Cortex of kidney (tissue), 1 donor: ENCODE results near the gene SLC22A2.

Source experiments
- DNase-seq: peaks from one replicate; lab custom pipeline; 2025; lab: John Stamatoyannopoulos, UW

Gene SLC22A2

GRCh38 chr6:160273750-160274149, 15.1 kb upstream of the SLC22A2 start:
- no peak for DNase-seq

- DNase-seq: no peak
Observed at GRCh38 chr6:160273196-160273595, 14.6 kb upstream of the SLC22A2 start.

- no peak for DNase-seq
Observed at GRCh38 chr6:160272707-160273106, 14.1 kb upstream of the SLC22A2 start.

GRCh38 chr6:160270347-160270746, 11.7 kb upstream of the SLC22A2 start:
- DNase-seq: no peak

GRCh38 chr6:160269771-160270170, 11.2 kb upstream of the SLC22A2 start:
- no peak for DNase-seq

- no peak for DNase-seq
Observed at GRCh38 chr6:160269023-160269521, 10.5 kb upstream of the SLC22A2 start.

- no peak for DNase-seq
Observed at GRCh38 chr6:160267102-160267501, 8.5 kb upstream of the SLC22A2 start.

- no peak for DNase-seq
Observed at GRCh38 chr6:160265869-160266476, 7.4 kb upstream of the SLC22A2 start.

- DNase-seq: no peak
Observed at GRCh38 chr6:160264061-160264612, 5.5 kb upstream of the SLC22A2 start.

- DNase-seq: no peak
Observed at GRCh38 chr6:160263196-160263939, 4.7 kb upstream of the SLC22A2 start.

- DNase-seq: no peak
Observed at GRCh38 chr6:160261991-160262680, 3.5 kb upstream of the SLC22A2 start.

GRCh38 chr6:160260803-160261450, 2.3 kb upstream of the SLC22A2 start:
- DNase-seq: no peak

GRCh38 chr6:160260367-160260766, 1.7 kb upstream of the SLC22A2 start:
- DNase-seq: no peak

- no peak for DNase-seq
Observed at GRCh38 chr6:160259598-160259997, 977 bp upstream of the SLC22A2 start.

- DNase-seq: no peak
Observed at GRCh38 chr6:160259143-160259425, 463 bp upstream of the SLC22A2 start.

- DNase-seq: no peak
Observed at GRCh38 chr6:160256445-160256844, 2.2 kb downstream of the SLC22A2 start.

- DNase-seq: no peak
Observed at GRCh38 chr6:160254467-160255312, 3.9 kb downstream of the SLC22A2 start.

- no peak for DNase-seq
Observed at GRCh38 chr6:160253714-160254113, 4.9 kb downstream of the SLC22A2 start.

GRCh38 chr6:160253292-160253691, 5.3 kb downstream of the SLC22A2 start:
- no peak for DNase-seq

GRCh38 chr6:160252073-160252813, 6.4 kb downstream of the SLC22A2 start:
- DNase-seq: no peak

- no peak for DNase-seq
Observed at GRCh38 chr6:160249671-160250070, 8.9 kb downstream of the SLC22A2 start.
